HG03066 (cell line): ENCODE data around the gene ADH1A.
"Not testable (repeated sequence)": the region's sequence is repeated elsewhere in the genome, so short reads cannot be mapped to it uniquely, and the experiment has no call there.

Experiments
- ATAC-seq: cut with Tn5 transposase; IDR thresholded peaks from one replicate; pipeline ENCODE4 v1.9.1; 2021; ENCODE audit warnings: low read depth; ENCODE audit not compliant: unreplicated experiment

Gene ADH1A

GRCh38 chr4:99282731-99283130, 8.1 kb downstream of the ADH1A start:
- ATAC-seq = no peak

- no peak for ATAC-seq
These were observed 9.5 kb downstream of the ADH1A start for GRCh38 chr4:99281261-99281660.

GRCh38 chr4:99276417-99276816, 14.4 kb downstream of the ADH1A start:
- ATAC-seq = no peak

GRCh38 chr4:99275885-99276284, 14.9 kb downstream of the ADH1A start:
- ATAC-seq = no peak

GRCh38 chr4:99275050-99275449, 15.7 kb downstream of the ADH1A start:
- ATAC-seq = no peak

- no peak for ATAC-seq
These were observed 17.1 kb downstream of the ADH1A start for GRCh38 chr4:99273704-99274103.

- ATAC-seq = no peak
These were observed 25.9 kb downstream of the ADH1A start for GRCh38 chr4:99264927-99265326.

GRCh38 chr4:99252746-99253145, 38.0 kb downstream of the ADH1A start:
- no peak for ATAC-seq

- ATAC-seq = no peak
These were observed 42.1 kb downstream of the ADH1A start for GRCh38 chr4:99248714-99249113.

- no peak for ATAC-seq
These were observed 54.8 kb downstream of the ADH1A start for GRCh38 chr4:99235955-99236354.

- no peak for ATAC-seq
These were observed 56.3 kb downstream of the ADH1A start for GRCh38 chr4:99234331-99235010.

- ATAC-seq = not testable (repeated sequence)
These were observed 57.4 kb downstream of the ADH1A start for GRCh38 chr4:99233397-99233796.

- ATAC-seq = not testable (repeated sequence)
These were observed 62.1 kb downstream of the ADH1A start for GRCh38 chr4:99228706-99229105.

- ATAC-seq = not testable (repeated sequence)
These were observed 63.1 kb downstream of the ADH1A start for GRCh38 chr4:99227646-99228045.
